Stimulated activated CD4-positive, alpha-beta T cell treated with anti-CD3 and anti-CD28 coated beads, Interleukin-4, amount 100 ng/mL, for 24 hours (primary cell): ENCODE data around the gene L1CAM.

Source experiments
- DNase-seq: peaks from one replicate; pipeline ENCODE4 v3.0.0-alpha.2; 2020

L1CAM gene

GRCh38 chrX:153861733-153862310 is 24.2 kb downstream of the L1CAM start:
- DNase-seq = no peak

GRCh38 chrX:153861151-153861550 is 24.8 kb downstream of the L1CAM start:
- DNase-seq = no peak

- no peak for DNase-seq
These were observed 28.5 kb downstream of the L1CAM start for GRCh38 chrX:153857348-153857903.

GRCh38 chrX:153854702-153855101 is 31.3 kb downstream of the L1CAM start:
- no peak for DNase-seq

- DNase-seq = no peak
These were observed 32.1 kb downstream of the L1CAM start for GRCh38 chrX:153853902-153854267.

GRCh38 chrX:153853180-153853901 is 32.6 kb downstream of the L1CAM start:
- DNase-seq = no peak

GRCh38 chrX:153851981-153852380 is 34.0 kb downstream of the L1CAM start:
- DNase-seq = no peak

- DNase-seq = no peak
These were observed 37.6 kb downstream of the L1CAM start for GRCh38 chrX:153848325-153848724.

GRCh38 chrX:153845842-153846241 is 40.1 kb downstream of the L1CAM start:
- DNase-seq = no peak

- no peak for DNase-seq
These were observed 40.8 kb downstream of the L1CAM start for GRCh38 chrX:153845195-153845594.

GRCh38 chrX:153844509-153845082 is 41.4 kb downstream of the L1CAM start:
- DNase-seq = no peak

GRCh38 chrX:153836921-153837320 is 49.1 kb downstream of the L1CAM start:
- DNase-seq = no peak

GRCh38 chrX:153832728-153833127 is 53.2 kb downstream of the L1CAM start:
- no peak for DNase-seq

- no peak for DNase-seq
These were observed 54.4 kb downstream of the L1CAM start for GRCh38 chrX:153831429-153832150.

- DNase-seq = no peak
These were observed 55.1 kb downstream of the L1CAM start for GRCh38 chrX:153830640-153831428.

GRCh38 chrX:153829799-153830639 is 56.0 kb downstream of the L1CAM start, which contains the start of gene PDZD4:
Gene PDZD4, minus strand, starts transcription at chrX:153830544. Its CDS starts 246 bp downstream, at chrX:153830298.
- DNase-seq = no peak

GRCh38 chrX:153829549-153829798 is 56.5 kb downstream of the L1CAM start:
- DNase-seq = no peak

GRCh38 chrX:153828723-153829548 is 57.0 kb downstream of the L1CAM start:
- no peak for DNase-seq

- DNase-seq = no peak
These were observed 57.7 kb downstream of the L1CAM start for GRCh38 chrX:153828308-153828707.

- DNase-seq = no peak
These were observed 58.1 kb downstream of the L1CAM start for GRCh38 chrX:153827903-153828302.

GRCh38 chrX:153827016-153827415 is 59.0 kb downstream of the L1CAM start:
- no peak for DNase-seq
